HG03439 (cell line): Measurements from ENCODE around the gene MCC.

Experiments
- ATAC-seq: cut with Tn5 transposase; IDR thresholded peaks from one replicate; pipeline ENCODE4 v1.9.1; 2021; ENCODE audit warnings: mild to moderate bottlenecking, moderate library complexity; ENCODE audit not compliant: unreplicated experiment

Gene MCC

DNA sequence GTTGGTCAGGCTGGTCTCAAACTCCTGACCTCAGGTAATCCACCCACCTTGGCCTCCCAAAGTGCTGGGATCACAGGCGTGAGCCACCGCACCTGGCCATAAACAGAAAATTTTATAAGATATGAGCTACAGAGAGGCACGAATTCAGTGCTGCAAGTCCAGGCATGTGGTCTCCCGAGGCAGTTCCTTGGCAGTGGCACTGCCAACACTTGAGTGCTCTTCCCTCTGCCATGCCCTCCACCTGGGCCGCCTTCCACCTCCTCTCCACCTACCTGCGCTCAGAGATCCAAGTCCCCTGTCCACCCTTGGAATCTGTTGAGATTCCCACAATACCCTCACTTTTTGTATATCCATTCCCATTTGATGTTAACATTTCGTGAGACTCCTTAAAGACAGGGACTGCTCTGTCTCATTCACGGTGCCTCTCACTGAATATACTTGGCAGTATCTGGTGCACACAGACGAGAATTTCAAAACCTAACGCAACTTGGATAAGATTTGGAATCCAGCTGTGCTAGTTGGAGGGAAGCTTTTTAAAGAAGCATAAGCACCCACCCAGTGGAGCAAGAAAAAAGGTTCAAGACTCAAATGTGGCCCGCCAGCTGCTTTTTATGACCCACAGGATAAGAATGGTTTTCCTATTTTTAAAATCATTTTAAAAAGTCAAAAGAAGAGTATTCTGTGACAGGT lies 443.3 kb downstream of the MCC start:
- ATAC-seq: no peak

DNA sequence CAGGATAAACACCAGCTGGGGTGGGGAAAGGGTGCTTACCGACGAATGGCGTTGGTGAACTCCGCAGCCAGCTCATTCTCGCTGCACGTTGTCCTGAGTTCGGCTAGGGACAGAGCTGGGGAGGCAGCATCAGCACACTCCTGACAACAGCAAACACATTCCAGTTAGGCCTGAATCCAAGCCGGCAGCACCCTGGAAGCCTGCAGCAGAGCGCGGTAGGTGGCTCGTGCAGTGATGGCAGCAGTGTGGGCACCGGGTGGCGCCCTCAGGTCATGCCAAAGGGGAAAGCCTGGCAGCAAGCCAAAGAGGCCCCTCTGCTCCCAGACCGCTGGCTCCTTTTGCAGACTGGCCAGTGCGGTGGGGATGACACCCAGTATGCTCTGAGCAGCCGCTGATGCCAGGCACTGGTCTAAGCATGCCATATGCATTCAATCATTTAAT lies 444.7 kb downstream of the MCC start:
- ATAC-seq: no peak

DNA sequence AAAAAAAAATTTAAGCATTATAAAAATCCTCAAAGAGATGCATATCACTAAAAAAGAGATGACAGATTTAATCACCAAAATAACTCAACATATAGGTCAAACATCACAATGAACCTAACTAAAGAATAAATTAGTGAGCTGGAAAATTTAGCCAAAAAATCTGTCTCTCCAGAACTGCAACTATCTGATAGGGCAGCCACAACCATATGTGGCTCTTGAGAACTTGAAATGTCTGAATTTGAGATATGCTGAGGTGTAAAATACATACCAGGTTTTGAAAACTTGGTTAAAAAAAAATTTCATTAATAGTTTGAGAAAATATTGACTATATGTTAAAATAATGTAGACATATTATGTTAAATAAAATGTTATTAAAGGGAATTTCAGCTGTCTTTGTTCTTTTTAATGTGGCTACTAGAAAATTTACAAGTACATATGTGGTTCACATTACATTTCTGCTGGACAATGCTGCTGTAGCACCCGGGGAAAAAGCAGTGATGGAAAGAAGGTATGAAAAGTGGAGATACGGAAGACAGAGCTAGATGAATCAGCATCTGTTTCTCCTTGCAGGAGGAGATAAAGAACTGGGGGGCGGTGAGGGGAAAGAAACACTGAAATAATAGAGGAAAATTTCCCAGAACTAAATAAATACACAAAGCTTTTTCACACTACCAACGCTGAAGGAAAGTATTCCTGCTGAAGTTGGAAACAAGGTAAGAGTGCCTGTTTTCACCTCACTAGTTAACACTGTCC lies 445.6 kb downstream of the MCC start:
- no peak for ATAC-seq

DNA sequence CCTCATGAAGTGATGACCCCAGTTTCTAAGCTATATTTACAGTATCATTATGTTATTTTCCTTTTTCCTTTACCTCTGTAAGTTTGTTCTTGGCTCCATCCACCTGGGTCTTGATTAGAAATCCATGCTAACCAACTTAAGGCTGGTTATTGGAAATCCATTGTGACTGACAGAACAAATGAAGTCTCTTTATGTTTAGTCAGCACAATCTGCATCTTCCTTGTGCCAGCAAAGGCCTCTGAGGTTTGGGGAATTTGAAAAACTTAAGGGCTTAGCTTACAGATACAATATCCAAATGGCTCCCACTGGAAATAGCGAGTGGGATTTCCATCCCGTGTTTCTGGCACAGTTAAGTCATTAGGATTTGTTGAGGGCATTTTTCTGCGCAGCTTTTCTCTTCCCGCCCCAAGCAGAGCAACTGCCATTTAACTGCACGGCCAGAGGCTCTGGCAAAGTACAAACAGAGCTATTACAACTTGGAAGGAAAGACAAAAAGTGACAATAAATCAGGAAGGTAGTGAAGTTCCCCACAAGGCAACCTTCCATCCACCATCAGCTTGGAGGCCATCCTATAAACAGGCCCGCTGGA lies 447.5 kb downstream of the MCC start:
- ATAC-seq: no peak

DNA sequence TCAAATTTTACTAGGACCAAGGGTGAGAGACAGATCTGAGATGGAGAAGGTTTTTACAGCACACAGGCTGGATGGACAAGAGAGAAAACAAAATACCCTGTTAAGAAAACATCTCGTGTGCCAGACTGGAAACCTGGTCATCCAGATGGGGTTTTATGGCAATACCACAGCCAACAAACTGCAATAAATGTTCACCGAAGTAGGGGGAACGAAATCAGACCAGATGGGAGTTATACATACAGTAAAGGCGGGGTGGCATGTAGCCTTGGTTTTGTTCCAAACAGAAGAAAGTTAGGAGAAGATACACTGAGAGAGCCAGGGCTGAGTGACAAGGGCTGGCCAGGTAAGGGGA lies 448.3 kb downstream of the MCC start:
- no peak for ATAC-seq

DNA sequence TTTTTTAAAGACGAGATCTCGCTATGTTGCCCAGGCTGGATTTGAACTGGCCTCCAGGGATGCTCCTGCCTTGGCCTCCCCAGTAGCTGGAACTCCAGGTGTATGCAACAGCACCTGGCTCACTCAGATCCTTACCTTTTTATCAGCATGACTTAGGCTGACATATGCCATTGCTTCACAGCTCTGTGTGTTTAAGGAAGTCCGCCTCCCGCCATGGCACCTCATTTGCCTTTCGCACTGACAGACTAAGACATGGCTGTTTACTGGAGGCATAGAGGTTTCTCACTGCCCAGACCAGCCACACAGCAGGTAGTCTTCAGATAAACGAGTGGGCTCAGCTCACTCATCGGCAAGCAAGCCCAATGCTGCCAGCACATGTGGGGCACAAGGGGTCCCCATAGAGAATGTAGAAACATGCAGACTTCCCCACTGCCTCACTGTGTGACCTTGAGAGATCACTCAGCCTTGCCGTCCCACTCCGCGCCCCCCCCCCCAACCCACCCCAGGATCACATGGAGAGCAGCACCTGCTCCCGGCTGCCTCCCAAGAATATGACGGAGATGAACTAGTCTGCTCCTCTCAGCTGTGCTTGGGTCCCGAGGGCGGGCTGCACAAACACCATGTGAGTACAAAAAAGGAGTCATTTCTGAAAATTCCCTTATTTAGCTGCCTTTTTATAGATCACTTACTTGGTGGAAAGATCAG lies 448.9 kb downstream of the MCC start:
- no peak for ATAC-seq

DNA sequence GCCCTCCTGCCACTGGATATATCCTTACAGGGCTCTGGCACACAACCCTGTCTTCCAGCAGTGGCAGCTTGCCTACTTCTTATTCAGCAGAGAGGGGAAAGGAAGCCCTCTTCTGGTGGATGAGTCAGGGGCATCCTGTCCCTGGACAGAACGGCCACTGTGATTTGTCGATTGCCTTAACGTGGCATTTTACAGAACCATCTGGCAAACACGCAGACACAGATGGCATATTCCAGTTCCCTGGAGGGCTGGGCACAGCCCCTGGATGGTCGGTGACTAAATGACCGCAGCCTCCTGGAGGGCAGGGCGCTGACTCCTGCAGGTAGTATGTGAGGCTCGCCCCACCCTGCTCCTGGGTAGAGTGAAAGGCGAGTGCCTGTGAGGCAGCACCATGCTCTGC lies 449.5 kb downstream of the MCC start:
- no peak for ATAC-seq

DNA sequence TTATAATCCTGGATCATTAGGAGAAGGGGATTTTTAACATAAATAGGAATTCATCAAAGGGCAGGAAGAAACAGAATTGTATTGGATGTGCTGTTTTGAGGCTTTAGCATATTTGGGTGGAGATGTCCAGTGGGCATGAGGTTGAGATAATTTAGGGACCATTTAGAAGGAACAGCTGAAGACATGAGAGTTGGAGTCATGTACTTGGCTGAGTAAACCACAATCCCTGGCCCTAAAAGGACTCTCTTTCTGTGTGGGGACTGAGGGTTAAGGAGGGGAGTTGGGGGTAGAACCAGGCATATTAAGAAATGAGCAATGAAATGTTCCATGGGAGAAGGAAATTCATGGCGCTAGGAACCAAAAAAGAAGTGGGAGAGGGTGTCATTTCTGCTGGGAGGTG lies 450.1 kb downstream of the MCC start:
- no peak for ATAC-seq

DNA sequence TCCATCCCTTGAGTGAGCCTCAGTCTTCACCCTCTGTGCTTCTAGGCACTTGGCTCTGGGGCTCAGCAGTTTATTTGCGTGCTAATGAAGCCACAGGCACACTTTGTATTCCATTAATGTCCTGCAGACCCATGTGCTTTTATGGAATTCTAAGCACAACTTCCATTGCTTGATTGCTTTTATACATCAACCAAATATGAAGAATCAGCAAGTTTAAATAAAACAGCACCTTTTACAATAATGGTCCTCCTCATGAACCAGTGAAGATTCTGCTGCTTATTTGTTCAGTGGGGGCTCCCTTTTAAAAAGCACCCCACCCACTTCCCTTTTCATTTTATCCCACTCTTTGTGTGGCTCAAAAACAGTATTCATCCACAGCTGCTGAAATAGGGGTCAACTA lies 451.4 kb downstream of the MCC start:
- ATAC-seq: no peak

DNA sequence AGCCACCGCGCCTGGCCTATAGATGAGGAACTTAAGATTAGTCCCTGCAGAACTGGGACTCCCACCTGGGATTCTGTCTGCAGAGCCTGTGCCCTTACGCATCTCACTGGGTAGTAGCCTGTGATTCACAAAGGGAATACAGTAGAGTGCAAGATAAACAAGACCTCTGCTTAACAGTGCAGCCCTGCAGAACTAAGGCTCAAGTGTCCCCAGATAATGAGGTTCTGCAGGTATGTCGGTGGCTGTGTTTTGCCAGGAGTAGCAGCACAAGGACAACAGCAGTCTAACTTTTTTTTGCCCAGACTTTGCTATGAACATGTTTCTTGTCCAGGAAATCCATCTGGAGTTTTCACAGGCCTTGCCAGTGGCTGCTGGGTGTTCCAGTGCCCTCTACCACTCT lies 451.9 kb downstream of the MCC start:
- ATAC-seq: no peak

DNA sequence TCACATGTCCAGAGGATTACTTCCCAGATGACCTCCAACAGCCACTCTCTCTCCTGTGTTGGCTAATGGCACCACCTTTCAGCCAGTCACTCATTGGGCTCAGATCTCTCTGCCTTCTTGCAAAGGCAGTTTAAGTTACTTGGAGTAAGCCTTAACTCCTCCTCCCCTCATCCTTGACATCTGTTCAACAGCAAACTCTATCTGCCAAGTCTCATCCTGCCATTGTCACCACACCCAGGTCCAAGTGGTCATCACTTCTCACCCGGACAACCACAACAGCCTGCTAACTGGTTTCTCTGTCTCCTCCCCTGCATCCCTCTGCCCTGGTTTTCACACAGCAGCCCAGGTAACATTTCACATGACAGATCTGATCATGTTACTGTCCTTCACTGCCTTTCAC lies 453.2 kb downstream of the MCC start:
- no peak for ATAC-seq

DNA sequence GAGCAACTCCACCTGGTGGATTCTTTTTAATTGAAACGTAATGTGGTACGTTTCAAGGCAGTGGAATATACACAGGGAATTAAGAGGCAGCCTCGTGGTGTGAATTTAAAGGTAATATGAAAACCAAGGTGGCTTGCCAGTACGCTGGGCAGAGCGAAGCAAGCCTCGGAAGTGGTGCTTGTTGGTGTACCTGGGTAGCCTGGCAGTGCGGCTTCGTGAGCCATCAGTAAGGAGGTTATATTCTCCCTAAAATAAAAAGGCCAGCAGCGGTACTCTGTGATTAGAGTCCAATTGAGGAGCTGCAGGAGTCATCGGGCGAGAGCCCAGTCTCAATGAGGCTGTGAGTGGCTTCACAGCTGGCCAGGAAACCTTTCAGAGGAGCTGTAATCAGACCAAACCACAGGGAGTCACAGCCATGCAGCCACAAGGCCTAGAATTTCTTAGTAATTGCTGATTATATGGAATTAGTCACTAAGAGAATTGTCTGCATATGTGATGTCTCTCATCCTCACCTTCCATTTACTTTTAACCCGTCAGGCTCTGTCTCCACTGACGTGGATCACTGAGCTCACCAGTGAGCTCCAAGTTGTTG lies 454.0 kb downstream of the MCC start:
- no peak for ATAC-seq

DNA sequence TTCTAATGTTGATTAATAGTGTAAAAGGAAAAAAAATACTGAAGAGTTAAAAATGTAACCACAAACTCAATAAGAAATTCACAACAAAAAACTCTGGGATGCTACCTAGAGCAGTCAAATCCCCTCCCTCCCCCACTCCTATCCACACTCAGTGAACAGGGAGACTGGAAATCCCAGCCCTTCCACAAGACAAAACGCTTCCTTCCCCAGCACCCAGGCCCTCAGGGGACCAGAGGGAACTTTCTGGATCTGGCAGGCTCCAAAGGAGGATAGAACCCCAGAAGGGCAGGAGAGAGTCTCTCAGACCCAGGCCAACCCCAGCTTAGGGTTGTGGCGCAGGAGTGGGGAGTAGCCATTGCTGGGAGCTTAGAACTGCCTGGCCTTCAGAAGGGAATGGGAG lies 456.7 kb downstream of the MCC start:
- no peak for ATAC-seq

DNA sequence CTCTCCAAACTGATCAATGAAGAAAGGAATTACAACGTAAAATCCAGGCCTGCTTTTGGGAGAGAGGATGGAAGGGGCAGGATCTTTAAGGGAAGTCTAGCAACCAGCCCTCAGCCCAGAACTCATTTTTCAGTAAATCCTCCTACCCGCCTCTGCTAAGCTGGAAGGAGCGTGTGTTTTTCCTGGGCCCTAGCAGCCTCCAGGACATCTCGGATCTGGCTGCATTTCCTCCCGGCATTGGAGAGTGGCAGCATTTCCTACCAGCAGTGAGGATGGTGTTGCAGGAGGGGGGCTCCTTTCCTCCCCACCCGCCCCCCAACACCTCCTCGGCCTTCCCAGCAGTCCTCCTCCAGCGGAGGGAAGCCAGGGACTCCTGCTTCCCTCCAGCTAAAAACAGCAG lies 457.1 kb downstream of the MCC start:
- no peak for ATAC-seq

DNA sequence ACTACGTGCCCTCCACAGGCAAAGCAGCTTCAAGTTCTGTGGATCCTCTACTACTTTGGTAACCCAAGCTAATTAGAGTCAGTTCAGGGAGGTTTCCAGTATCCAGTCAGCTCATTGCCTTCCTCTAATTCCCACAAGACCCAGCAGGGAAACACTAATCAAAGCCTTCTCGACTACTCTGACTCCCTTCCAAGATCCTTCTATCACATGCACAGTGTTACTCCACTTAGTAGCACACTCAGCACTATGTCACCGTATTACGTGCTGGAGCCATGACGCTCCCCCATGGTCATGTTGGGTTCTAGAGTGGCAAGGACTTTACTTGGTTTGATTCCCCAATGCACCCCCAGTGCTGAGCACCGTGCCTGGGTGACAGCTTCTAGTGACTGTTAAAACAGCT lies 458.6 kb downstream of the MCC start:
- ATAC-seq: no peak

DNA sequence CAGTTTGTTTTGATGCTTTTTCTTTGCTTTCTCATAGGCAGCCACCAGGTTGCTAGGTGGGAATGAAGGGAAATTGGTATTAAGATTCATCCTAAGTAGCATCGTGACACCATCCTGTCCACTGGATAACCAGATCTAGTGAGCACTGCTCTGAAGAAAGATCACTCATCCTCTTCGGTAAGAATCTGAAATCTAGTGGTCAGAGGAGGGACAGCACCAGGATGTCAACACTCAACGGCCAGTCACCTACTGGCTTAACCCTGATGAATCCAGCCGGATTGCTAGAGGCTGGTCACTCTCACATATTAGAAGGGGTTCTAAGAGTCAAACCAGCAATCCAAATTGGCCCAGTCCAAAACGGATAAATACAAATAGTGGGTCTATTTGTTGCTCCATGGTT lies 460.8 kb downstream of the MCC start:
- no peak for ATAC-seq

DNA sequence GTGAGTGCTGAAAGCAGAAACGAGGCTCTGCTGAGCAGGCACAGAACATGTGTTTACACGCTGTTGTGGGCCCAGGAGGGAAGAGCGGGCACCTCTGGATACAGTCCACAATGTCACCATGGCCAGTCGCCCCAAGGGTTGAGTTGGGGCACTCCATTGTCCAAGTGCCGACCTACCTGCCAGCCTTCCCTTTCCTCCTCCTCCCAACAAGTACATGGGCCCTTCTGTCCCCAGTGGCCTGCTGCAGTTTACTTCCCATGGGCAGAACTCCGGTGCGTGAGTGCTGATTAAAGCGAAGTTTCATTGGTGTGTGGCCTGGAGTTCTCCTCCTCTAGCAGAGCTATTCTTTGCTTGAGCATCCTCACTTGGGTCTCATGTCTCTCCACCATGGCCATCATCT lies 461.2 kb downstream of the MCC start:
- no peak for ATAC-seq

DNA sequence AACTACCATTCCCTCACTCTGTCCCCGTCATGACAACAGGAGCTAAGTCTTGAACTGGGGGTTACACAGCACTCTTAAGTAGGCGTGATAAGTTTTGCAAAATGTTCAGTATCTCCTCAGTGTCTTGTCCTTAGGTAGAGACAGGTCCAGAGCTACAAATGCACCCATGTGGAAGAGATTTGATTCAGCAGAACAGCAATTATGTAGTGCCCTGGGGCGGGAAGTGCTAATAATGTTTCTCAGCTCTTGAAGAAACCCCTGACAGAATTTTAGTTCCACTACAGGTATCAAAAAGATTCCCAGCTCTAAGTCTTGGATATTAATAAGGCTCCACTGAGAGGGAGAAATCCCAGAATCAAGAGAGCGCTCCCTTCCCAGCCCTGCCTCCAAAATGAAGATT lies 462.0 kb downstream of the MCC start:
- no peak for ATAC-seq

DNA sequence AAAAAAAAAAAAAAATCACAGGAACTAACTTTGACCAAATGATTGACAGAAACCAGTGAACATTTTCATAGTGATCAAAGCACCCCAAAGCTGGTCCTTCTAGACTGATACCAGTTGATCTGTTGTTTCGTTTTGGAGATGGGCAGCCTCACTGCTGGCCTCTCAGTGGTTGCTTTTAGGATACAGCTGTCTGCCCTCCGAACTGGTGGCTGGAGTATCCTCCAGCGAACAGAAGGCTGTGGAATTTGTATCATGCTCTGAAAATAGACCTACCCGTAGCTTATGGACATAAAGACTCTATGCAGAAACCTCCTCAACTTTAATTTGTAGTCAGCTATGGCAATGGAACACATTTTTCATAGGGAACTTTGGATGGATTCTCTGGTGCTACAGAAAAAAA lies 462.7 kb downstream of the MCC start:
- ATAC-seq: no peak

DNA sequence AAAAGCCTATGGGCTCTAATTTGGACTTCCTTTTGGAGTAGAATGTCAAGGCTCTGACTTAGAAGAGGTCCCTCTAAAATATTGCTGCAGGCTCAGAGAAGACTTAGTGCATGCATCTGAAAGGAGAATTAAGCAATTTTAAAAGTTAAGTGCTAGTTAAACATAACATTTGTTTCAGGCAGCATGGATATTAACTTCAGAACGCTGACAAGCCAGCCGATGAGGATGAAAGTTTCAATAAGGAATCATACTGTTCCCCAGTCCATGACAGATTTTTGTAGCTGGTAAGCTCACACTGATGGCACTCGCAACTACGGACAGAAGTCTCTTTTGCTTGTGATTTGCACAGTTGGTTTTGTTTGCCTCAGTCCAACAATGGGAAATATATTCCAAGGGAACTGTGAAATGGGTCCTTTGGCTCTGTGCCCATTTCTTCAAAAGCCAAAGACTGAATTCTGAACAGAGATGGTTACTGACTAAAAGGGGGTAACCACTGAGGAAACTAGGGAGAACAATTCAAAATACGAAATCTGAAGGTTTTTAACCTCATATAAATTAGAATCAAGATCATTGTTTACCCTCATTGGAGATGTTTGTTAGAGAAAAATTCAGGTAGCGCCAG lies 464.1 kb downstream of the MCC start:
- no peak for ATAC-seq

DNA sequence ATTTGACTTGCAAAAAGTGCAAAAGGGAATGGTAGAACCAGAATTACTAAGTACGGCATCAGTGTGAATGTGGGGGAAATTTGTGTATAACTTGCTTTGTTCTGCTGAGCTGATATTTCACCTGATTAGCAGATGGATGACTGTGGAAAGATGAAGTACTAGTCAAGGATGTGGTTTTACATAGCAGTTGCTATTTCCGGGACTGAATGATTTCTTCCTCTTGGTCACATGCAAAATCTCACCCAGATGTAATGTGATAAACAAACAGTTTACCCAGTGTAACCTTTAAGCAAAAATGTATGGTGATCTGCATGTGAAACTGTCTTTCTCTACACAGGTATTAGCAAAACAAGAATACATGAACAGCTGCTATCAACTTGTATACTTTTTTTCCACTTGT lies 465.6 kb downstream of the MCC start:
- ATAC-seq: peak; percentile 56
